ENCODE results near the gene RFPL3. TPM values are rescaled to one million over a fixed set of nuclear protein-coding genes. Genes with fewer than 3 reads are reported as not detected.
"Not testable (repeated sequence)": the region's sequence is repeated elsewhere in the genome, so short reads cannot be mapped to it uniquely, and the experiment has no call there.

The RFPL3 gene
- polyA plus RNA-seq (ENCODE audit: insufficient read depth in 1 of 5, insufficient read length in 5 of 5, low replicate concordance in 1 of 5), result under 1 TPM in 2 of 5 donors, not detected in 3; 0.15 to 0.22 TPM
- long read RNA-seq, donor 1, result 0 reads
- long read RNA-seq, donor 2, result 0 reads
- long read RNA-seq, donor 3, result 0 reads
- long read RNA-seq, donor 4, result 0 reads
- long read RNA-seq, donor 5, result 0 reads
- long read RNA-seq, donor 6, result 0 reads
- long read RNA-seq, donor 7, result 0 reads
- long read RNA-seq, donor 8, result 0 reads

DNA sequence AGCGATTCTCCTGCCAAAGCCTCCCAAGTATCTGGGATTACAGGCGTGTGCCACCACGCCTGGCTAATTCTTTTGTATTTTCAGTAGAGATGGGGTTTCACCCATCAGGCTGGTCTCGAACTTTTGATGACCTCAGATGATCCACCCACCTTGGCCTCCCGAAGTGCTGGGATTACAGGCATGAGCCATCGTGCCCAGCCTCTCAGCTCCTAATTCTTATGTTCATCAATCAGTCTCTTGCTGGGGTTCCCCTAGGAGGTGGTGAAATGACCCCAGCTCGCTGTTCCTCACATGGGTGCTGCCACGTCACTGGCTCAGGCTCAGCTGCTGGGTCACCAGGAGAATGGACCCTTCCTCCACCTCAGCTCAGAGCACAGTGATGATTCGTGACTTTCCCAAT is at the start of gene RFPL3:
Gene RFPL3 (plus strand): TSS at position 301 of the 400 bp plus-strand sequence. CDS start 205 bp downstream, outside the sequence.
- not testable (repeated sequence) for DNase-seq

DNA sequence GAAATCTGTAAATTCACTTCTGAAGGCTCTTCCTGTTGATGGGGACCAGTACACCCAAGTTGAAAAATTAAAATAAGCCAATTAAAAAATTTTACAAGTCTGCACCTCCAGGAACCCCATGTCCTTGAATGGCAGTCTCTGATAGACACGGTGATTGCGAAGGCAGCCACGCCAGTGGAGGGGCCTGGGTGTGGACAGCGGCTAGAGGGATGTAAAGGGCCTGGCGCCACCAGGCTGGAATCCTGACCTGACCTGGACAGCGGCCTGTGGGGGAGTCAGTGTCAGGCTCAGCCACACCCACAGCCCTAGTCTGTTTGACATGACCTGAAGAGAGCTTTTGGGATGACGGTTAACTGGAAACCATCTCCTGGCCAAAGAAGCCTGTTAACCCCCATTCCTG is 49.5 kb upstream of the RFPL3 start:
- no peak for DNase-seq

DNA sequence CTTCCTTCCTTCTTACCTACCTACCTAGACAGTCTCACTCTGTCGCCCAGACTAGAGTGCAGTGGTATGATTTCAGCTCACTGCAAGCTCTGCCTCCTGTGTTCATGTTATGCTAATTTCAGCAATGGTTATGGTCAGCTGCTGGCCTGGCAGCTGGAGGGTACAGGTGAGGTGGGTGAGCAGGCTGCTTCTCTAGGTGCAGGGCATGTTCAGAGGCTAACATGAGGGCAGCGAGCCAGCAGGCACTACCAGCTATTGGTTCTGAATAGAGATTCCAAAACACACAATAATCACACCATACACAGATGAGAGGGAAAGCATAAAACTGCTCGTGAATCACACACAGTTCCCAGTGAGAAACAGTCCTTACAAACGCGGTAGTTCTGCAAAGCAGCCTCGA is 48.7 kb upstream of the RFPL3 start:
- DNase-seq, result no peak

DNA sequence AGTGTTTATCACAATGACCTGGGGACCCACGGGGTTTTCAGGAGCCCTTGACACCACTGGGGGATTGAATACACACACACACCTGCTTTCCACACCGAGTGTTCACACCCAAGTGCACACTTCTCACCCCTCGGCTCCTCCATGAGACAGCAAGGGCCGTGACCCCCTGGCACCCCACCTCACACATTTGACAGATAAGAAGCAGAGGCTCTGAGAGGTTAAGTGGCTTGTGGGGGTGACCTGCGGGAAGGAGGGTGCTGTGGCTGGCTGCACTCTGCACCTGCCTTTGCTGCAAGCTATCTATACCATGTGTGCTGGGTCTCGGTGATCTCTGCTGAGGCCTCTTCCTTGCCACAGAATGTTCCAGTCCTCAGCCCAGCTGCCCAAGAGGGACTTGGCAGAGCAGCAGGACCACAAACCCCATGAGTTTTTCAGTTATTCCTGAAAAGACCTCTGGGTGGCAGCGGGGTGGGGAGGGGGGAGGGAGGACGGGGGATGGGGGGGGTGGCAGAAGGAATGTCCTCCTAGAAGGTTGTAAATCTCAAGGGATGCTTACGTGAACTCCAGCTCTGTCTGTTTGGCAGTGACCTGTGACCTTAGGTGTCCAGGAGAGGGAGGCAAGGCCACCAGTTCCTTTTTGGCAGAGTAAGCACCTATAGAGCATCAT is 47.9 kb upstream of the RFPL3 start:
- DNase-seq, result no peak

DNA sequence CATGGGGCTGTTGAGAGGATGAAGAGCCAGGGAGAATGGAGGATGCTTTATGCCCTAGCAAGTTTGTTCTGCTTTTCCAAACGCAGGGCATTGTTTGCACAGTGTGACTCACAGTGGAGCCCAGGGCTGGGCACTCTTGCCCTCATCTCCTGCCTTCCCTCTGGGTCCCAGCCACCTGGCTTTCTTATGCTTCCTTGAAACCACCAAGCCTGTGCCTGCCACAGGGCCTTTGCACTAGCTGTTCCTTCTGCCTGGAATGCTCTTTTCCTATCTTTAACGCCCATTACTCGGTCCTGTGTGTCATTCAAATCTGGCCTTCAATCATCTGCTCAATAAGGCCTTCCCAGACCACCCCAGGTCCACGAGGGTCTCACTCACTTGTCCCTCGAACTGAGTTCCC is 46.9 kb upstream of the RFPL3 start:
- no peak for DNase-seq

DNA sequence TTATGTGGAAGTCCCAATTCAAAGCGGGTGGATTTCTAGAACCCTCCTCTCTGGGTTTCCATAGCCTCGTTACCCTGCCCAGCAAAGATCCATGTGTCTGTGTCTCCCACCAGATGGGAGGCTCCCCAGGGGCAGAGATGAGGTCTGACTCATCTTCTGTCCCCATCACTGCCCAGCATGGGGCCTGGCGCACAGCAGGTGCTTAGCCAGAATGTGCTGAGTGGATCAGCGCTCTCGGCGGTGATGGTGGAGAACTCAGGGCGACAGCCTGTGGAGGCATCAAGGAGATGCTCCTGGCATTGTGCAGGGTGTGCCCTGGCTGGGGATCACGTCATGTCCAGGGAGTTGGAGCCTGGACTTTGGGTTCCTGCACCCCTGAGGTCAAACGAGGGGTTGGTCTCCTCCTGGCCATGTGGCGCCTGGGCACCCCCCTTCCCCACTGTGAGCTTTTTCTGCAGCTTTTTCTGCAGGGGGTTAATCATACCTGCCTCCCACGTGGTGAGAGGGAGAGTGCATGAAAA is 46.1 kb upstream of the RFPL3 start:
- no peak for DNase-seq

DNA sequence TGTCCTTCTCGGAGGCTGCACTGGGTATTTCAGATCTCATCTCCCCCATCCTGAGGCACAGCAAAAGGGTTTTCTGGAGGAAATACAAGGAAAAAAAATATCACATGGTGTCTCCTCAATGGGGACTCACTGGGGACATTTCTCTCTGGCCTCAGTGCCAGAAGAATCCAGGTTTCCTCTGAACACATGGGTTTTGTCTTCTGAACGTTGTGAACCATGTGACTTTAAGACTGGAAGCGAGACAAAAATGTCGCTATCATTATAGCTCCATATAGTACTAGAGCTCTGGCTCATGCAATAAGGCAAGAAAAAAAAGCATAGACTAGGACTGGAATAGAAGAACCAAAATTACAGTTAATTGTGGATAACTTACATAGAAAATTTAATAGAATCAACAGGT is 44.9 kb upstream of the RFPL3 start:
- no peak for DNase-seq

DNA sequence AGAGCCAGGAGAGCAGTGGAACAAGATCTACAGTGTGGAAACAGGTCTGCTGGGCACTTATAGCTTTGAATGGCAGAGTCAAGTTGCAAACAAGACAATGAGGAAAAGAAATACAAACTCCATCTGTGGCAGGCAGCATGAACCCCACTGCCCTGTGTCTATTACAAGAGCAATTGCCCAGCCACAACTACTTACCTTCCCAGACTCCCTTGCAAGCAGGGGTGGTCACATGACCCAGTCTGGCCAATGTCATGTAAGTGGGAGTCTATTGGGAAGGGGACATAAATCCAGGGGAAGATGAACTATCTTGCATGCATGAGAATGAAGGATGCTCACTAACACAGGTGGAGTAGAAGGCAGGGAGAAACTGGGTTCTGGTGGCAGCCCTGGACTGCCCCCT is 44.1 kb upstream of the RFPL3 start:
- DNase-seq, result no peak

DNA sequence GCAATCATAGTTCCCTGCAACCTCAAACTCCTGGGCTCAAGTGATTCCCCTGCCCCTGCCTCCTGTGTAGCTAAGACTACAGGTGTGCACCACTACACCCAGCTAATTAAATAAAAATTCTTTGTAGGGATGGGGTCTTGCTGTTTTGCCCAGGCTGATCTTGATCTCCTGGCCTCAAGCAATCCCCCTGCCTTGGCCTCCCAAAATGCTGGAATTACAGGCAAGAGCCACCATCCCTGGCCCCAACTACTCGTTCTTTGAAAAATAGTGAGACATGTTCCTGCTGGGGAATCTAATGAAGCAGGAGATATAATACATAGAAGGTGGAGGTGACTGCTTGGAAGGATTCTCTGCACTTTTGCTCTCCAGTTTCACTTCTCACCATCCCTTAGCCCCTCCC is 40.1 kb upstream of the RFPL3 start:
- DNase-seq, result no peak

DNA sequence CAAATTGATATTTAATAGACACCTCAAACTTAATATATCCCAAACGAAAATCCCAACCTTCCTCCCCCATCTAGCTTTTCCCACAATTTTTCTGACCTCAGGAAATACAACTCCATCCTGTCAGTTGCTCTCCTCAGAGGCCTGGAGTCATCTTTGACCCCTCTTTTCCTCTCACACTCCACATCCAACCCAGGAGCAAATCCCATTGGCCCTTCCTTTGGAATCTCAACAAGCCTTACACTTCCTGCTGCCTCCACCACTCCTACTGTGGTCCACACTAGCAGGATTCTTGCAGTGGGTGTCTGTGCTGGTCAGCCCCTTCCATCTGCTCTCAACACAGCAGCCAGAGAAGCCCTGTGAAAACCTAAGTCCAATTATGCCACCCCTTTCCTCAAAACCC is 39.3 kb upstream of the RFPL3 start:
- DNase-seq, result no peak

DNA sequence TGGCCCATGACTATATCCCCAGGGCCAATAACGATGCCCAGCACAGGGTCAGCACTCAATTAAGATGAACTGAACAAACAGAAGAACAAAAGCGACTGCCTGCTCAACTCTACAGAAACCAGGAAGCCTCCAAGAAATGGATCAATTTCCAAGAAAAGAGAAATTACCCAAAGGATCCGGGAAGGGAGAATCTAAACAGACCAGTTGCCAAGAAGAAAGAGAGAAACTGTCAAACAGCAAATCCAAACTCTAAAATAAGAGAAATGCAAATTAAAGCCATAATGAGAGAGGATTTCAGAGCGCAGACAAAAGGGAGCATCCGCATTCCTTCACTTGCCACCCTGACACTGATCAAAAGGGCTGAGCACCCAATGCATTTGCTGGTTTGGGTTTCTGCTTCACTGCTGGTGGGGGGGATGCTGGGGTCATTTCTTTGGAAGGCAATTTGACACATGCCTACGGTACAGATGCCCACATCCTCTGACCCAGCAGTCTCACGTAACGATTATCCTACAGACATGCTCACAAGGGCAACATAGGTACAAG is 37.7 kb upstream of the RFPL3 start:
- no peak for DNase-seq

DNA sequence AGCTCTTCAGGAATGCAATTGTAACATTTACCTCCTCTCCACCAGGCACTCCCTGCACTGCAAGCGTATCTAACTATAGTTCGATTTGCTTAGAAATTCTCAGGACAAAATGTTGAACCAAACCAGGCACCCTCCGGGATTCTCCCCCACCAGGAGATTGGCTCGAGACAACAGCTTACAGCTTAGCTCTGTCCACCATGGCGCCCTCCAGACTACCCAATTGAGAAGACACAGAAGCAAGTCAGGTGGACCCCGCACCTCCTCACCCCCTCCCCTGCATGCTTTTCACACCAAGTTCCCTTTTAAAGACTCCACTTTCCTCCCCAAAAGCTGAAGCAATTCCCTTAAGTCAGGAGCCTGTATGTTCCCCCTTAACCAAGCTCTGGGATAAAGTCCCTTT is 34.7 kb upstream of the RFPL3 start:
- no peak for DNase-seq

DNA sequence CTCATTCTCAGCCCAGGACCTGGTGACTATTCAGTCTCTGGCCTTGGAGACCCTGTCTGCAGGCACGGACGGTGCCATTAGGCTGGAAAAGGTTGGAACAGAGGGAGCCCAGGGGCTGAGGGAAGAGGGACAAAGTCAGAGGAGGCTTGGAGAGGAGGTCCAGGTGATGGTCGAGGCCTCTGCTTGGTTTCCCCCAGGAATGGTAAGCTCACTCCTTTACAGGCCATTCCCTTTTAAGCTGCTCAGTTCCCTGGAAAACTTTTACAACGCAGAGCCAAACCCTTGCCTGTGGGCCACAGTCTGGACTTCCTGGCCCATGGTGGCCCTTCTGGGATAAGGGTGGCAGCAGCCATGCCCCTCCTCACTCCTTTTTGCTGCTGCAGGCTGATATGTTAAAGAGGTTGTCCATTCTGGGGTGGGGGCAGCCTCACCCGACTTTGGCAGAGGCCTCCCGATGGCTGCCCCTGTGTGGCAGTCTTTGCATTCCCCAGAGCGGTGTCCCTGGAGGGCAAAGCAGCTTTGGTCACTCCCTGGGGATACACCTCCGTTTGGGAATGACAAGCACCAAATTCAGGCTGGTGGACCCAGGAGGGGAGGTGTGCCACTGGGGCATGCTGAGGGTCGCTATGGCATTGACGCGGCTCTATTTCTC is 34.0 kb upstream of the RFPL3 start:
- DNase-seq, result no peak

DNA sequence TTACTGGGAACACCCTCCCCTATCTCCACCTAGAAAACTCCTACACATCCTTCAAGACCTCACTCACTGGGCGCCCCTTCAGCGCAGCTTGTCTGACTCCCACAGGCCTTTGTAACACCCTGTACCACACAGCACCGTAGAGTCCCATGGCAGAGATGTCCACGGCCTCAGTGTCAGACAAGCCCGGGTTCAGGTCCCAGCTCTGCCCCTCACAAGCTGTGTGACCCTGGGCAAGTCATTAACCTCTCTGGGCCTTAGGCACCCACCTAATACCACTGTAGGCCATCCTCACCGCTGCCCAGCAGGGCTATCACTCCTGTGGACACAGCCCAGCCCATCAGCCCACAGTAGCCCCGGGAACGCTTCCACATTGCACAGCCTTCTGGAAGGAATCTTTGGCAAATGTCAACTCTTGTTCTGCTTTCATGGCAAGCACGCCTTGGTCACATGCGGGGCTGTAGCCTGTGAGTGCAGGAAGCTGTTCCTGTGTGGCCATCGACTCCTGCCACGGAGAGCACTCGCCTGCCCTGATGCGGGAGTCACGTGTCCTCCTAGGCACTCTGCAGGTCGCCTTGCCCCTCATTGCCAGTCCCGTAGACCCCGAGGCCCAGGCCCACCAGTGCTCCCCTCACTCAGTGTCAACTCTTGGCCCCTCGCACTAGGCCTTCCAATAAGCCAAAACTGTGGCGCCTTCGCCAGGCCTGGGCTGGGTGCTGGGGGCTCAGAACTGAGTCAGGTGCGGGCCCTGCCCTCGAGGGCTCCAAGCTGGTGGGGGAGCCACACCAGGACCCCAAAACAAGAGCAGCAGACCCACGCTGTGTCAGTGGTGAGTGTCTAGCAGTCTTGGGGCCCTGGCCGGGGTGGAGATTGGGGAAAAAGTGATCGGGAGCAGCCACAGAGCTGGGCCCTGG is 32.9 kb upstream of the RFPL3 start:
- no peak for DNase-seq

DNA sequence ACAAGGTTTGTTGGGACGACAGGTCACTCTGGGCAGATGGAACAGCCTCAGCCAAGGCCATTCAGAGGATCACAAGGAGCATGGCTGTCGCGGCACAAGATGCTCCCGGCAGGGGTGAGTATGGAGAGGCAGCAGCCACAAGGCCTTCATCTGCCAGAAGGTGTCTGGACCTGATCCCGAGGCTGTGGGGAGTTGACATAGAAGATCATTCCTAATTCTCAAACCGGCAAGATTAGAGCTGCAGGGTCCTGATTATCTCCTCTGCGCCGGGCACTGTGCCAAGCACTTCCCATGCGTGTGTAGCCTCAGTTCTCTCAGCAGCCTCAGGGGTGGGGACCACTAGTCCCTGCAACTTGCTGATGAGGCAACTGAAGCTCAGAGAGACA is 32.3 kb upstream of the RFPL3 start:
- no peak for DNase-seq

DNA sequence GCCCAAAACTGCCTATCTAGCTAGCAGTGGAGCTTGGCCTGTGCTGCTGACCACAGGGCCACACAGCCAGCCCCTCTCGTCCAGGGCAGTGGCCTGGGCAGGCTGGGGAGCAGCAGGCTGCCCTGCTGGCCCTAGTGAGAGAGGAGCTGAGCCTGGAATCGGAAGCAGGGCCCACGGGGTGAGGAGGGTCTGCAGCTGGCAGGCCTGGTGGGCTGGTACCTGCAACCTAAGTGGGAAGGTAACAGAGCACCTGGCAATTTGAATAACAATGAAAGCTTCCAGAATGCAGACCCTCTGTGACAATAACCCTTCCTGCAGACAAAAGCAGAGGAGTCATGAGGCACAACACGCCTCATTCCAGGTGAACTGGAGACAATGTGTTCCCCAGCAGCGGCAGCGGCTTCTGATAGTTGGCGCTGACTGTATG is 31.8 kb upstream of the RFPL3 start:
- DNase-seq, result no peak

DNA sequence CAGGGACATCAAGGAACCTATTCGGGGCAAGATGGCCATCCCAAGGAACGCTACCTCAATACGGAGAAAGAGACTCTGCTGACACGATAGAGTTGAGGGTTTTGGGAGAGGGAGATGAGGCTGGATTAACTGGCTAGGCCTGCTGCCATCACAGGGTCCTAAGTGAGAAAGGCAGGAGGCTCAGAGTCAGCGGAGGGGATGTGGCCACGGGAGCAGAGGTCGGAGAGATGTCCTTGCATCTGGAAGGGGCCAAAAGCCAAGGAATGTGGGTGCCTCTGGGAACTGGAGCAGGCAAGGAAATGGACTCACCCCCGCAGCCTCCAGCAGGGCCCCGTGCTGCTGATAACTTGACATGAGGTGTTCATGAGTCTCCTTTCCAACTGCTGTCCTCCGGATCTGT is 31.0 kb upstream of the RFPL3 start:
- no peak for DNase-seq

DNA sequence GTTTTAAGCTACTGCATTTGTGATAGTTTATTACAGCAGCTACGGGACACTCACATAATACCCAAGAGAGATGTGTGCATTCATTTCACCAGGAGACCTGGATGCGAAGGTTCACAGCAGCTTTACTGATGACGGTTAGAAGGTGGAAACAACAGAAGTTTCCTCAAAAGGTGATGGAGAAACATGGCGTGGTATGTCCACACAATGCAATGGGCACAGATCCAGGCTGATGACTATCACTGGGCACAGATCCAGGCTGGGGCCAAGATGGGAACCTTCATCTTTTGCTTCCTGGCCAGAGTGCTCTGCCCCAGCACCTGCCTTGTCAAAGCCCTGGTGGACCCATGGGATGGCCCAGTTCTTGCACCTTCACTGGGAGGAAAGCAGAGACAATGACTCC is 30.6 kb upstream of the RFPL3 start:
- no peak for DNase-seq

DNA sequence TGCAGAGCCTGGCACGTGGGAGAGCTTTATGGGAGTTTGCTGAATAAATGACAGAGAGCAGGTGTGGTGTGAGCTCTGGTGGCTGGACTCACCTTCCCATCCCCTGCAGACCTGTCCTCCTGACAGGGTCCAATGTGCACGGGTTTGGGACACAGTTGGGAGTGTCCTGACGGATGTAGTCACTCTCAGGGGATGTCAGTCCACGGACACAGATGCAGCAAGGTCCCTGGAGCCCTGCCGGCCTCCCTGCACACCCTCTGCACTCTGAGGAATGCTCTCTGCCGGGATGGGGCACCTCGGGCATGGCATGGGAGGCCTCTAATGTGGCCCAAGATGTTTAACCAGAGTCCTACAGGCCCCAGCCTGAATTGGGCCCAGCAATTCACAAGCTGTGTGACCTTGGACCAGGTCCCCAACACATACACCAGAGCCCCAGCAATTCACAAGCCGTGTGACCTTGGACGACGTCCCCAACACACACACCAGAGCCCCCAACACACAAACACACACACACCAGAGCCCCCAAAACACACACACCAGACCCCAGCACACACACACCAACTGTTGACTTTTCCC is 30.0 kb upstream of the RFPL3 start:
- DNase-seq, result no peak

DNA sequence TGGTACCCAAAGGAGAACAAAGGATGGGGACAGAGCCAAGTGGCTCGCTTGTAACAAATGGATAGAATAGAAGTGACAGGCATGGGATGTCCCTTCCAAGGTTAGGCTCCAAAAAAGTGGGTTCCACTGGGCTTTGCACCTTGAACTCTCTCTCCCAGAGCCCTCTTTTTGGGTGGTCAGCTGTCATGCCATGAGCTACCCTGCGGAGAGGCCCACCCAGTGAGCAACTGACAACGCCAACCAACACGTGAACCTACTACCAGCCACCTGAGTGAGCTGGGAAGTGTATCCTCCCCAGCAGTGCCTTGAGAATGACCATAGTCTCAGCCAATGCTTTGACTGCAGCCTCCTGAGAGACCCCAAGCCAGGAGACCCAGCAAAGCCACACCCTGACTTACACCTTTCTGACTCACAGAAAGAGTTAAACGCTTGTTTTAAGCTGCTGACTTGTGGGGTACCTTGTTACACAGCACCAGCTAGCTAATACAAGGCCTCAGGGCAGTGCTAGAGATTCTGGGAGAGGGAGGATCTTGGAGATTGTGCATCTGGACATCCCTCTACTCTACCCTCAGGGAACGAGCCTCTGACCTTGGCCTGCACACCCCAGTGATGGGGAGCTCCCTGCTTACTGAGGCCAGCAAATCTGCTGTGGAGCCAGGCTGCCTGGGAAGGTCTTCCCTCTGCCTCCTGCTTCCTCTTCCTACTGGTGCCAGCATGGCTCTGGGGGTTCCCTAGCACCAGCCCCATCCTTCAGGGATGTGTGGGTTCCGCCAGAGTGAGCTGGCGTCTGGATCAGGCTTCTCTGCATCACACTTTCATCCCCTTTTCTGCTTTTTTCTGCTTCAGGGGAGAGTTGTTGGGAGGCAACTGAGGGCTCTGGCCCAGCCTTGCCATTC is 29.1 kb upstream of the RFPL3 start:
- DNase-seq, result no peak

Data from right lung (tissue), 10 donors.